CMK (cell line): ENCODE data around the gene TMED9.
"Not testable (repeated sequence)": the region's sequence is repeated elsewhere in the genome, so short reads cannot be mapped to it uniquely, and the experiment has no call there.

Experiments used
- DNase-seq: peaks from one replicate; pipeline ENCODE4 v3.0.0-alpha.2; 2010; ENCODE audit warnings: low read depth

The TMED9 gene

GRCh38 chr5:177592010-177592834 lies at the start of gene TMED9:
TSS of gene TMED9 (plus strand) at chr5:177592203. CDS start at chr5:177592215, 12 bp downstream.
- DNase-seq: peak; percentile 50

GRCh38 chr5:177542816-177543465 lies 49.1 kb upstream of the TMED9 start:
- no peak for DNase-seq

- DNase-seq: no peak
These were observed 46.3 kb upstream of the TMED9 start for GRCh38 chr5:177545487-177546257.

- no peak for DNase-seq
These were observed 45.7 kb upstream of the TMED9 start for GRCh38 chr5:177546258-177546741.

- DNase-seq: no peak
These were observed 44.3 kb upstream of the TMED9 start for GRCh38 chr5:177547736-177548135.

GRCh38 chr5:177548495-177548894 lies 43.5 kb upstream of the TMED9 start:
- DNase-seq: no peak

- DNase-seq: no peak
These were observed 41.9 kb upstream of the TMED9 start for GRCh38 chr5:177550122-177550521.

- DNase-seq: no peak
These were observed 39.1 kb upstream of the TMED9 start for GRCh38 chr5:177552839-177553455.

- no peak for DNase-seq
These were observed 38.2 kb upstream of the TMED9 start for GRCh38 chr5:177553671-177554429.

GRCh38 chr5:177554474-177555111 lies 37.4 kb upstream of the TMED9 start, which contains the start of gene FAM193B:
TSS of gene FAM193B (minus strand) at chr5:177554563. CDS start at chr5:177554458, 105 bp downstream.
- DNase-seq: peak; percentile 62

- no peak for DNase-seq
These were observed 36.8 kb upstream of the TMED9 start for GRCh38 chr5:177555228-177555627.

- DNase-seq: no peak
These were observed 36.3 kb upstream of the TMED9 start for GRCh38 chr5:177555665-177556064.

GRCh38 chr5:177557041-177557647 lies 34.9 kb upstream of the TMED9 start:
- no peak for DNase-seq

- no peak for DNase-seq
These were observed 34.2 kb upstream of the TMED9 start for GRCh38 chr5:177557796-177558195.

GRCh38 chr5:177559446-177559941 lies 32.5 kb upstream of the TMED9 start:
- DNase-seq: not testable (repeated sequence)

GRCh38 chr5:177565046-177565445 lies 27.0 kb upstream of the TMED9 start:
- no peak for DNase-seq

- DNase-seq: no peak
These were observed 23.7 kb upstream of the TMED9 start for GRCh38 chr5:177568326-177568725.

- DNase-seq: no peak
These were observed 22.1 kb upstream of the TMED9 start for GRCh38 chr5:177569894-177570293.

- DNase-seq: no peak
These were observed 16.5 kb upstream of the TMED9 start for GRCh38 chr5:177575488-177575887.

GRCh38 chr5:177576169-177576568 lies 15.8 kb upstream of the TMED9 start:
- DNase-seq: no peak
